Tibial nerve (tissue), 4 donors: ENCODE results near the gene NDUFS7. TPM values are rescaled to one million over a fixed set of nuclear protein-coding genes. Genes with fewer than 3 reads are reported as not detected.

Experiments used
- DNase-seq, 2 donors: peaks; one replicate each; pipeline ENCODE4 v3.0.0-alpha.2; 2019; ENCODE audit warnings: low spot score in 2 of 2
- H3K27ac ChIP-seq, 4 donors: fragments of 200-600 bp; sonication (generic) in 3 of 4; one replicate each; pipeline ENCODE4 v1.5.1; 2017 to 2019; ENCODE audit warnings: mild to moderate bottlenecking in 1 of 4
- H3K27me3 ChIP-seq, 2 donors: fragments of 200-600 bp; sonication (generic) in 1 of 2; one replicate each; pipeline versions ENCODE4 v1.5.1 to v1.6.0; 2017 to 2019
- H3K36me3 ChIP-seq, 3 donors: fragments of 200-600 bp; sonication (generic); one replicate each; pipeline ENCODE4 v1.5.1; 2018 to 2019
- H3K4me1 ChIP-seq, 4 donors: fragments of 200-600 bp; sonication (generic) in 3 of 4; one replicate each; pipeline ENCODE4 v1.5.1; 2017 to 2019
- H3K4me3 ChIP-seq, 4 donors: fragments of 200-600 bp; sonication (generic) in 3 of 4; one replicate each; pipeline ENCODE4 v1.5.1; 2017 to 2019; ENCODE audit warnings: mild to moderate bottlenecking in 1 of 4, moderate library complexity in 1 of 4
- H3K9me3 ChIP-seq, 4 donors: fragments of 200-600 bp; sonication (generic) in 3 of 4; one replicate each; pipeline ENCODE4 v1.5.1; 2017 to 2019
- EP300 ChIP-seq, 2 donors: sonication (generic); formaldehyde crosslinking; IDR thresholded peaks; one replicate each; pipeline ENCODE4 v1.6.1; 2017; ENCODE audit warnings: antibody characterized with exemption in 2 of 2, mild to moderate bottlenecking in 1 of 2
- POLR2A ChIP-seq, 2 donors: fragments of 450-650 bp; IDR thresholded peaks; one replicate each; pipeline ENCODE4 v1.6.1; 2017; ENCODE audit warnings: antibody characterized with exemption in 2 of 2, mild to moderate bottlenecking in 2 of 2, moderate library complexity in 2 of 2
- WGBS, 2 donors: methylation state at CpG; one replicate each; pipeline ENCODE4 v1.1.5; 2018; 5-methylcytosine and 5-hydroxymethylcytosine counted together
- total RNA-seq, 4 donors: library from RNA; depleted of rRNA; stranded (reverse); fragments of >200 nt; gene quantifications; one replicate each; pipeline ENCODE4 v1.1.0, GENCODE V29; 2016
- TF ChIP-seq, protein P1 (sequence below), 5 experiments: fragments of 200-600 bp in 3 of 5; fragments of 450-650 bp in 2 of 5; sonication (generic) in 3 of 5; IDR thresholded peaks; one replicate each; pipeline ENCODE4 v1.5.1; 2016 to 2019; ENCODE audit warnings: antibody characterized with exemption in 5 of 5, mild to moderate bottlenecking in 3 of 5, moderate library complexity in 2 of 5

The NDUFS7 gene
- total RNA-seq, 4 donors from 2014 or later: 146 to 162 (median 151) TPM

DNA sequence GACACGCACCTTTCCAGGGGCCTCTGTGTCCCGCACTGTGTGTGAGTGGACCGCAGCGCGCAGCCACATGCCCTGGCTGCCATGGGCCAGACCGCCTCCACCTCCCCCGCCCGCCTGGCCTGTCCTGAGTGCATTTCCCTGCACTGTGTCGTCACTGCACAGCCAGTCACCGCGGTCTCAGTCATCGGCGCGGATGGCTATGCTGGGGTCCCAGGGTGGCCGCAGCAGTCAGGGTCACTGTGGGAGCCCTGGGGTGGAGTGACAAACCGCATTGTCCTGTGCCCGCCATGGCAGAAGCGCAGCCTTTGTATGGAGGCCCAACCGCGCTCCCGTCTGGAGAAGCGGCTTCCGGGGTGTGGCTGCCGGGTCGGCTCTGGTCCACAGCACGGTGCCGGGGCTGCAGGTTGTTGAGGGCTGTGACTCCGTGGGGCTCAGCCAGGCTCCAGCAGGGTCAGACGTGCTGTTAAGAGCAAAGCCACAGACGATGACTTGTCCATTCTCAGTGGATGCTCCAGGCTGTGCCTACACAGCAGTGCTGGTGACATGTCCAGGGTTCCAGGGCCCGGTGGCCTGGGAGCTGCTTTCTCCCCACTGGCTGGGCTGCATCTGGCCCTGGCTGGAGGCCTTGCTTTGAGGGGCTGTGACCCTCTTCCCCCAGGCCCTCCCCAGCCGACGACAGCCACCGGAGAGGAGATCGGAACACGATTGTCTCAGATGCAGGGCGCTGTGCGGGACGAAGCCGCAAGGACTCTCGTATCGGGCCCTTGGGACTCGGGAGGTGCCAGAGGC is 6.3 kb upstream of the NDUFS7 start:
- DNase-seq: no peak
- no peak for TF ChIP-seq POLR2A (IDR thresholded peaks at IDR 0.05)
- no peak for TF ChIP-seq EP300 (IDR thresholded peaks at IDR 0.05)
- TF ChIP-seq, protein P1, sequence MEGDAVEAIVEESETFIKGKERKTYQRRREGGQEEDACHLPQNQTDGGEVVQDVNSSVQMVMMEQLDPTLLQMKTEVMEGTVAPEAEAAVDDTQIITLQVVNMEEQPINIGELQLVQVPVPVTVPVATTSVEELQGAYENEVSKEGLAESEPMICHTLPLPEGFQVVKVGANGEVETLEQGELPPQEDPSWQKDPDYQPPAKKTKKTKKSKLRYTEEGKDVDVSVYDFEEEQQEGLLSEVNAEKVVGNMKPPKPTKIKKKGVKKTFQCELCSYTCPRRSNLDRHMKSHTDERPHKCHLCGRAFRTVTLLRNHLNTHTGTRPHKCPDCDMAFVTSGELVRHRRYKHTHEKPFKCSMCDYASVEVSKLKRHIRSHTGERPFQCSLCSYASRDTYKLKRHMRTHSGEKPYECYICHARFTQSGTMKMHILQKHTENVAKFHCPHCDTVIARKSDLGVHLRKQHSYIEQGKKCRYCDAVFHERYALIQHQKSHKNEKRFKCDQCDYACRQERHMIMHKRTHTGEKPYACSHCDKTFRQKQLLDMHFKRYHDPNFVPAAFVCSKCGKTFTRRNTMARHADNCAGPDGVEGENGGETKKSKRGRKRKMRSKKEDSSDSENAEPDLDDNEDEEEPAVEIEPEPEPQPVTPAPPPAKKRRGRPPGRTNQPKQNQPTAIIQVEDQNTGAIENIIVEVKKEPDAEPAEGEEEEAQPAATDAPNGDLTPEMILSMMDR (IDR thresholded peaks at IDR 0.05): no peak
- Histone ChIP-seq H3K36me3 (peaks cover 0 to 52% (median 0%) of the 10 kb centered on the region in 3 donors), H3K4me3 (no peak overlapping the region), H3K9me3 (no peaks in the 10 kb centered on the region), H3K27ac (no peak overlapping the region), H3K27me3 (no peaks in the 10 kb centered on the region), H3K4me1 (peaks cover 0 to 10% (median 3%) of the 10 kb centered on the region in 4 donors)
- WGBS, 2 donors: 94 to 98% methylated on average over 23 to 25 of the region's 43 CpGs

DNA sequence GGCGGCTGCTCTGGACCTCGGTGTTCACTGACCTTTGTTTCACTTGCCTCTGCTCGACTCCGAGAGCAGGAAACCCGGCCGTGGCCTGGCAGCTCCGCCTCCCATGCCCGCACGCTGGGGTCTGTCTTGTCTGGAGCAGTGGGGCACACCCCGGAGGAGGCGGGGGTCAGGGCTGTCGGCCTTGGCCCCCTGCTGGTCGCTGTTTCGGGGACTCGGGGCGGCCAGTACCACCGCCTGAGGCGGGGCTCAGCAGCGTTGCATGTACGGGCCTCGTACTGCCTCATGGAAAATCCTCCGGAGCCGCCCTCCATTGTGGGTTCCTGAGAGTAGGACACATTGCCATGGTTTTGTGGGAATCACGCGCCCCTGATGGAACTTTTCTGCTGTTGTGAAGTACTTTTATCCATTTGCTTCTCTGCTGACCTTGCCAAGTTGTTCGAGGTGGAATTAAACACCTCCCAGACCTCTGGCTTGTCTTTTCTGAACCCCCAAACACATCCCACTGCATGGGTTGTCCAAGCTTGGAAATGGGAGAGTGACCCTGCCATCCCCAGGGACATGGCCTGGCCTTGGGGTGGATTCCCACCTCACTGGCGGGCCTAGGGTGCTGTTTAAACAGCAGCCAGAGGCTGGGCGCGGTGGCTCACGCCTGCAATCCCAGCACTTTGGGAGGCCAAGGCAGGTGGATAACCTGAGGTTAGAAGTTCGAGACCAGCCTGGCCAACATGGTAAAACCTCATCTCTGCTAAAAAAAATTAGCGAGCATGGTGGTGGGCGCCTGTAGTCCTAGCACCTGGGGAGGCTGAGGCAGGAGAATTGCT is 5.5 kb upstream of the NDUFS7 start:
- WGBS, 2 donors: 82 to 83% methylated on average over 25 to 26 of the region's 33 CpGs
- Histone ChIP-seq H3K27ac (no peak overlapping the region), H3K27me3 (no peaks in the 10 kb centered on the region), H3K9me3 (no peaks in the 10 kb centered on the region), H3K4me1 (peaks cover 0 to 7% (median 3%) of the 10 kb centered on the region in 4 donors), H3K4me3 (no peak overlapping the region), H3K36me3 (peaks cover 0 to 44% (median 0%) of the 10 kb centered on the region in 3 donors)
- TF ChIP-seq, protein P1 (IDR thresholded peaks at IDR 0.05): peak in 1 of 5 experiments; percentile 20
- TF ChIP-seq EP300 (IDR thresholded peaks at IDR 0.05) (no peak), POLR2A (IDR thresholded peaks at IDR 0.05) (no peak)
- no peak for DNase-seq

DNA sequence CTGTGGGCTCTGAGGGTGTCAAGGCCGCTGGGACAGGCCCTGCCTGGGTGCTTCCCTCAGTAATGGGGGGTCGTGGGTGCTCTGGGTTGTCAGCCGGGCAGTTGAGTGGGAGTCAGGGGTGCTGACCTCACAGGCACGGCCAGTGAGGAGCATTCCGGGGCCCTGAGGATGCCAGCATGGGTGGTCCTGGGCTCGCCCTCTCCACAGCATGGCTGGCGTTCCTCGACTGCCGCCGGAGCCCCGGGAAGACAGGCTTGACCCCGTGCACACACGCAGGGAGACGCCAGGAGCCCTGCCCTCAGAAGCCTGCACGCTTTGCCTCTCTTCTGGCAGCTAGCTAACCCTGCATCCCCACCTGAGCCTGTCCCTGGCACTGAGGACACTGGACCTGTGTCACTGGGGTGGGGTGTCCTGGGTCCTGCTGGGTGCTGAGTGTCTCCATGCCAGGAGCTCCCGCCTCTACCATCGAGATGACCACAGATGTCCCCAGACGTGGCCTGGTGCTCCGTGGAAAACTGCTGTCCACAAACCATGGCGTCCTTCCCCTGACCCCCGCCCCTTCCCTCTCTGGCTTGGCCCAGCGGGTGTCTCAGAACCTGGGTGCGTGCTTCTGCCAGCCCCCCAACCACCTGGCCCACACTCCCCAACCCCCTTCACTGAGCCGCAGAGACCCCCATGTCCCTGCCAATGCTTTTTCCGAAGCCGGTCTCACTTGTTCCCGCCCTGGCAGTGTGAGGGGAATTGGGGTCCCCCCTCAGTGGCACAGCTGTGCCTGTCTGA is 4.4 kb upstream of the NDUFS7 start:
- H3K4me3 ChIP-seq: no peak overlapping the region
- DNase-seq: no peak
- H3K4me1 ChIP-seq: peaks cover 0 to 9% (median 5%) of the 10 kb centered on the region in 4 donors

DNA sequence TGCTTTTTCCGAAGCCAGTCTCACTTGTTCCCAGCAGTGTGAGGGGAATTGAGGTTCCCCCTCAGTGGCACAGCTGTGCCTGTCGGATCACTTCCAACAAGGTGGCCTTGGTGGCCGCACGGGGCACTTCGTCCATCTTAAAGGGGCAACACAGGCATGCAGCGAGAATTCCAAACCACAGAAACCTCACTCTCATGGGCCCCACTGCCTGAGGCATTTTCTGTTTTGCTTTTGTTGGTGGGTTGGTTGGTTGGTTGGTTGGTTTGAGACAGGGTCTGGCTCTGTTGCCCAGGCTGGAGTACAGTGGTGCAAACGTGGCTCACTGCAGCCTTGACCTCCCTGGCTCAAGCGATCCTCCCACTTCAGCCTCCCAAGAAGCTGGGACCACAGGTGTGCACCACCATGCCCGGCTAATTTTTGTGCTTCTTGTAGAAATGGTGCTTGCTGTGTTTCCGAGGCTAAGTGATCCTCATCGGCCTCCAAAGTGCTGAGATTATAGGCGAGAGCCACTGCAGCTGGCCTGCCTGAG is 3.7 kb upstream of the NDUFS7 start:
- 68 to 71% methylated on average over 12 of the region's 12 CpGs for WGBS, 2 donors
- Histone ChIP-seq H3K36me3 (peaks cover 0 to 28% (median 0%) of the 10 kb centered on the region in 3 donors), H3K9me3 (no peaks in the 10 kb centered on the region), H3K4me1 (peaks cover 0 to 16% (median 12%) of the 10 kb centered on the region in 4 donors), H3K4me3 (no peak overlapping the region), H3K27ac (no peak overlapping the region), H3K27me3 (no peaks in the 10 kb centered on the region)
- no peak for DNase-seq
- TF ChIP-seq EP300 (IDR thresholded peaks at IDR 0.05) (no peak), POLR2A (IDR thresholded peaks at IDR 0.05) (no peak)
- TF ChIP-seq, protein P1 (IDR thresholded peaks at IDR 0.05): no peak

More for the DNA sequence above, 4.4 kb upstream of the NDUFS7 start:
- no peak overlapping the region for H3K27ac ChIP-seq
- no peaks in the 10 kb centered on the region for H3K27me3 ChIP-seq
- no peaks in the 10 kb centered on the region for H3K9me3 ChIP-seq
- TF ChIP-seq, protein P1 (IDR thresholded peaks at IDR 0.05): no peak
- TF ChIP-seq POLR2A (IDR thresholded peaks at IDR 0.05): no peak
- TF ChIP-seq EP300 (IDR thresholded peaks at IDR 0.05): no peak
- peaks cover 0 to 33% (median 0%) of the 10 kb centered on the region in 3 donors for H3K36me3 ChIP-seq
- 66 to 78% methylated on average over 15 to 25 of the region's 27 CpGs for WGBS, 2 donors
